H1 (cell line): ENCODE data around the gene CDH22. TPM values are rescaled to one million over a fixed set of nuclear protein-coding genes. Genes with fewer than 3 reads are reported as not detected.

Source experiments
- EP300 ChIP-seq, 2 experiments: IDR thresholded peaks; 1 replicate in 1 of 2; 2 replicates in 1 of 2; pipeline ENCODE4 v1.6.1; 2011 to 2012; ENCODE audit warnings: low read depth in 2 of 2, low read length in 2 of 2, mild to moderate bottlenecking in 2 of 2, borderline replicate concordance in 1 of 2, inconsistent platforms in 1 of 2, moderate library complexity in 1 of 2
- polyA plus RNA-seq, 7 experiments: library from polyadenylated mRNA; depleted of rRNA in 3 of 7; stranded (reverse) in 5 of 7; unstranded in 2 of 7; fragments of >200 nt in 5 of 7; fragments of 200-250 nt in 2 of 7; gene quantifications; 1 replicate in 5 of 7; 2 replicates in 1 of 7; 4 replicates in 1 of 7; pipeline versions ENCODE4 v1.2.1 to v1.2.3, GENCODE V29; 2011 to 2013; ENCODE audit warnings: missing spikeins in 2 of 7, mixed read lengths in 2 of 7
- total RNA-seq: library from RNA; stranded (reverse); fragmentation: NEBNext Ultra II Directional; extraction: Animal tissue kit (Norgen Biotek cat#: 25700); gene quantifications from 2 replicates; pipeline ENCODE4 v1.2.1, GENCODE V29; 2021

CDH22 gene
- total and polyA plus RNA-seq, 2 of the 8 experiments (the other 6 are each of a cell fraction or from before 2014, with no cell fraction given) = 0.35 to 0.39 TPM

DNA sequence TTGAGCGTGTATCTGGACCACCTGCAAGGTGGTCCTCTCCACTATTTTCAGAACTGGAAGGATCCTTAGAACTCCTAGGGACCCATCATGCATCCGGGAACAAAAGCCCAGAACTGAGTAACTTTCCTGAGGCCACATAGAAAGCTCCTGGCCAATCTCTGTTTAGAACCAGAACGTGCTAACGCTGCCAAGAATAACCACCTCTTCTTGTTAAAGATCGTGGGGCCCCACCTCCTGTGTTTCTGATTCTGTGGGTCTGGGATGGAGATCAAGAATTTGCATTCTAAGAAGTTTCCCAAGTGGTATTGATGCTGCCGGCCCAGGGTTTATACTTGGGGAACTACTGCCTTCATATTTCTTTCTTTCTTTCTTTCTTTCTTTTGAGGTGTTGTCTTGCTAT is 176.9 kb downstream of the CDH22 start (continued):
- no peak for TF ChIP-seq EP300 (IDR thresholded peaks at IDR 0.05; ENCODE audit: borderline replicate concordance in 1 of 2, low read depth in 2 of 2, low read length in 2 of 2)
